ENCODE data around the gene GOSR1. TPM values are rescaled to one million over a fixed set of nuclear protein-coding genes. Genes with fewer than 3 reads are reported as not detected.
"Not testable (repeated sequence)": the region's sequence is repeated elsewhere in the genome, so short reads cannot be mapped to it uniquely, and the experiment has no call there.

GOSR1 gene
- total and polyA plus RNA-seq, 4 donors: 14.8 to 45.1 (median 32.1) TPM

DNA sequence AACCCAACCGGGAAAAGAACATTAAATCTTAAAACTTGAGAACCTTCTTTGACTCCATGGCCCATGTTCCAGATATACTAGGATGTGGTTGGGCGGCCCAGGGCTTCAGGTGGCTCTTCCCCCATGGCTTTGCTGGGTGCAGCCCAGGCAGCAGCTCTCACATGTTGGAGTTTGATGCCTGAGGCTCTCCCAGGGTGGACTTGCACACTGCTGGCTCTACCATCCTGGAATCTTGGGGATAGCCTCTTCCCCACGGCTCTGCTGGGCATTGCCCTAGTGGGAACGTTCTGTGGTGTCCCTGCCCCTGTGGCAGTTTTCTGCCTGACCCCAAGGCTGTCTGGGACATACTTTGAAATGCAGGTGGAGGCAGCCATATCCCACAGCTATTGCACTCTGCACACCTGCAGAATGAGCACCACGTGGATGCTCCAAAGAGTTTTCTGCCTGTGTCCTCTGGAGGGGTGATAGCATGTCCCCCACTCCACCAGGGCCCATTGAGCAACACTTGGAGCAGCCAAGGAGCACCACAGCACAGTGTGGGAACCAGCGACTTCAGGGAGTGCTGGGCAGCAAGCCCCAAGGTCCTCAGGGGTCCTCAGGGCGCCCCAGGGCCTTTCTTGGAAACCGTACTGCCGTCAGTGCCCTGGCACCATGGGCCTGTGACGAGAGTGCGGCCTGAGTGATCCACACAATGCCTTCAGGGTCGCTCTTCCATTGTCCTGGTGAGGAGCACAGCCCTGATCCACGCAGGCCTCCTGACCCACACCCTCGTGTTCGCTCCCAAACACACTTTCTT lies 70.8 kb downstream of the GOSR1 start:
- no peaks in the 10 kb centered on the region for H3K27me3 ChIP-seq (ENCODE audit: control insufficient read depth in 3 of 3, insufficient read depth in 3 of 3, low read length in 2 of 3)
- H3K27ac ChIP-seq (ENCODE audit: low read depth in 1 of 2, low read length in 1 of 2): no peak overlapping the region
- peaks cover 0 to 1% (median 0%) of the 10 kb centered on the region in 4 donors for H3K36me3 ChIP-seq (ENCODE audit: control insufficient read depth in 4 of 4, insufficient read depth in 4 of 4, low read length in 4 of 4)
- H3K9ac ChIP-seq (ENCODE audit: insufficient read depth in 1 of 2, low read length in 2 of 2): no peak overlapping the region
- no peaks in the 10 kb centered on the region for H3K4me1 ChIP-seq (ENCODE audit: control insufficient read depth in 5 of 5, insufficient read depth in 5 of 5, low read length in 5 of 5)
- TF ChIP-seq, protein P1, sequence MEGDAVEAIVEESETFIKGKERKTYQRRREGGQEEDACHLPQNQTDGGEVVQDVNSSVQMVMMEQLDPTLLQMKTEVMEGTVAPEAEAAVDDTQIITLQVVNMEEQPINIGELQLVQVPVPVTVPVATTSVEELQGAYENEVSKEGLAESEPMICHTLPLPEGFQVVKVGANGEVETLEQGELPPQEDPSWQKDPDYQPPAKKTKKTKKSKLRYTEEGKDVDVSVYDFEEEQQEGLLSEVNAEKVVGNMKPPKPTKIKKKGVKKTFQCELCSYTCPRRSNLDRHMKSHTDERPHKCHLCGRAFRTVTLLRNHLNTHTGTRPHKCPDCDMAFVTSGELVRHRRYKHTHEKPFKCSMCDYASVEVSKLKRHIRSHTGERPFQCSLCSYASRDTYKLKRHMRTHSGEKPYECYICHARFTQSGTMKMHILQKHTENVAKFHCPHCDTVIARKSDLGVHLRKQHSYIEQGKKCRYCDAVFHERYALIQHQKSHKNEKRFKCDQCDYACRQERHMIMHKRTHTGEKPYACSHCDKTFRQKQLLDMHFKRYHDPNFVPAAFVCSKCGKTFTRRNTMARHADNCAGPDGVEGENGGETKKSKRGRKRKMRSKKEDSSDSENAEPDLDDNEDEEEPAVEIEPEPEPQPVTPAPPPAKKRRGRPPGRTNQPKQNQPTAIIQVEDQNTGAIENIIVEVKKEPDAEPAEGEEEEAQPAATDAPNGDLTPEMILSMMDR (IDR thresholded peaks at IDR 0.05; ENCODE audit: control extremely low read depth, extremely low read depth): no peak
- no peak overlapping the region for H3K4me3 ChIP-seq
- ATAC-seq (ENCODE audit: insufficient read depth, low FRiP score) (no peak), DNase-seq (no peak)
- WGBS, 2 donors: 95% methylated on average over 15 of the region's 15 CpGs
- H3K9me3 ChIP-seq (ENCODE audit: control insufficient read depth in 4 of 4, insufficient read depth in 3 of 4, low read length in 3 of 4): no peaks in the 10 kb centered on the region

DNA sequence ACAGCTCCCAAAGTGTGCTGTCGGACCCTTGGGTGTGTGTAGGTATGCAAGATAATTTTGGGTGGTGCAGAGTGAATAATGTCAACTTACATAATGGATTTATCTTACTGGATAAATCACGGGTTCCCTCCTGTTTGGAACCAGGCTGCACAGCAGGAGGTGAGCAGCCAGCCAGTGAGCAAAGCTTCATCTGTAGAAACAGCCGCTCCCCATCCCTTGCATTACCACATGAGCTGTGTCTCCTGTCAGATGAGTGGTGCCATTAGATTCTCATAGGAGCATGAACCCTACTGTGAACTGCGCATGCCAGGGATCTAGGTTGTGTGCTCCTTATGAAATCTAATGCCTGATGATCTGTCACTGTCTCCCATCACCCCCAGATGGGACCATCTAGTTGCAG lies 72.0 kb downstream of the GOSR1 start:
- not testable (repeated sequence) for H3K27ac ChIP-seq (ENCODE audit: low read depth in 1 of 2, low read length in 1 of 2); H3K36me3 ChIP-seq (ENCODE audit: control insufficient read depth in 4 of 4, insufficient read depth in 4 of 4, low read length in 4 of 4); H3K4me3 ChIP-seq; ATAC-seq (ENCODE audit: insufficient read depth, low FRiP score); H3K4me1 ChIP-seq (ENCODE audit: control insufficient read depth in 5 of 5, insufficient read depth in 5 of 5, low read length in 5 of 5); H3K9me3 ChIP-seq (ENCODE audit: control insufficient read depth in 4 of 4, insufficient read depth in 3 of 4, low read length in 3 of 4); DNase-seq; H3K27me3 ChIP-seq (ENCODE audit: control insufficient read depth in 3 of 3, insufficient read depth in 3 of 3, low read length in 2 of 3); H3K9ac ChIP-seq (ENCODE audit: insufficient read depth in 1 of 2, low read length in 2 of 2)
- 94 to 97% methylated on average over 4 of the region's 4 CpGs for WGBS, 2 donors

DNA sequence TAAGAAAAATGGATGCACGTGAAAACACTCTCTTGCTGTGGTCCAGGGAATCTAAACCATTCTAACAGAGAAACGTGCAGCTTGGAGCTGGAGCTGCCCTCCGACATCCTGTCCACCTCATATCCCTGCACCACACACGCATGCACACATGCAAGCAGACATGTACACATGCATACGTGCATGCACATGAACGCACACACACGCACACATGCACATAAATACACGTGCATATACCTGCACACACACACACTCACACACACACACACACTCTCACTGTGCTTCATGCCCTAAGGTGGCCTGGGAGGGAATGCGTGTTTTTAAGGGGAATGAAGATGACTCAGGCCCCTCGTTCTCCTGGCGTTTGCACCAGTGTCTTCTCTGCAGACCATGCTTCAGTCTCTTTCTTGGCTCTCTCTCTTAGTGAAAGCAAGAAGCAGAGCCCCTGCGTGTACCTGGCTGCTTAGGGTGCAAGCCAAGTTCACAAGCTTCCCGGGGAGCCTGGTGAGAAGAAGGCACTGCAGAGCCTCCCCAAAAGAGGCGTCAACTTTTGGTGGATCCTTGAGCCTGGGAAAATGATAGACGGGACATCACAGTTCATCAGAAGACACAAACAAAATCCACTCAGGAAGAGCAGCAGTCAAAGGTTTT lies 72.8 kb downstream of the GOSR1 start:
- no peak overlapping the region for H3K27ac ChIP-seq (ENCODE audit: low read depth in 1 of 2, low read length in 1 of 2)
- TF ChIP-seq, protein P1 (IDR thresholded peaks at IDR 0.05; ENCODE audit: control extremely low read depth, extremely low read depth): no peak
- DNase-seq: no peak
- ATAC-seq (ENCODE audit: insufficient read depth, low FRiP score): no peak
- no peak overlapping the region for H3K9ac ChIP-seq (ENCODE audit: insufficient read depth in 1 of 2, low read length in 2 of 2)
- WGBS, 2 donors: 89 to 93% methylated on average over 15 of the region's 15 CpGs
- no peaks in the 10 kb centered on the region for H3K27me3 ChIP-seq (ENCODE audit: control insufficient read depth in 3 of 3, insufficient read depth in 3 of 3, low read length in 2 of 3)
- H3K9me3 ChIP-seq (ENCODE audit: control insufficient read depth in 4 of 4, insufficient read depth in 3 of 4, low read length in 3 of 4): no peaks in the 10 kb centered on the region
- no peak overlapping the region for H3K4me3 ChIP-seq
- H3K36me3 ChIP-seq (ENCODE audit: control insufficient read depth in 4 of 4, insufficient read depth in 4 of 4, low read length in 4 of 4): peaks cover 0 to 1% (median 0%) of the 10 kb centered on the region in 4 donors
- H3K4me1 ChIP-seq (ENCODE audit: control insufficient read depth in 5 of 5, insufficient read depth in 5 of 5, low read length in 5 of 5): no peaks in the 10 kb centered on the region

DNA sequence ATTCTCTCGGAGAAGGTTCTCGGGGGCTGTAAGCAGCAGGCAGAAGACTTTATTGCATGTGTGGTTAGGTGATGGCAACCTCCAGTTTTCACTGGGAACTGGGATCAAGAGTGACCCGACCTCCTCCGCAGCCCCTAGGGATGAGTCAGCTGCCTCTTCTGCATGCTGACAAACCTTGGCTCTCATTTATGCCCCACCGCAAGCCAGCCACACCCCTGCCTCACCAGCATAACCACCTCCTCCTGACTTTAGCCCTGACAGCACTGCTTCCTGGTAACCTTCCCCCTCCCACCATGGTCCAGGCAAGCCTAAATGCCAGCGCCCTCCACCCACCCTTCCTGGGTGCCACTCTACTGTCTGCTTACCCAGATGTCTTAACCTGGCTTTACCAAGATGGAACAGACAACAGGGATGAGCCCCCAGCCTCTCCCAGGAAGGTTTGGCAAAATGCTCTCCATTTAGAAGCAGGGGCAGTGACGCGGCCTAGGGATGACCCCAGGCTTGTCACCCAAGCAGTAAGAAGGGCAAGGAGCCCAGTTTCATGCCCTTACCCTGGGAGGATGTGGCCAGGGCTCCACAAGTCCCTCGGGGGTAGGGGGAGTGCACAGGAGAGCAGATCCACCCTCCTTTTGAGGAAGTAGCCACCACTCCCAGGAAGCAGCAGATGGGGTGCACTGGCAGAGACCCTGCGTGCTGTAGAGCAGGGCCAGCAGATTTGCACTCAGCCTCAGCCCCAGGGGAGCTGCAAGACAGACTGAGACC lies 73.5 kb downstream of the GOSR1 start:
- H3K4me3 ChIP-seq: no peak overlapping the region
- H3K27me3 ChIP-seq (ENCODE audit: control insufficient read depth in 3 of 3, insufficient read depth in 3 of 3, low read length in 2 of 3): no peaks in the 10 kb centered on the region
- WGBS, 2 donors: 69 to 74% methylated on average over 10 of the region's 10 CpGs
- no peak overlapping the region for H3K27ac ChIP-seq (ENCODE audit: low read depth in 1 of 2, low read length in 1 of 2)
- no peak overlapping the region for H3K9ac ChIP-seq (ENCODE audit: insufficient read depth in 1 of 2, low read length in 2 of 2)
- ATAC-seq (ENCODE audit: insufficient read depth, low FRiP score) (no peak), DNase-seq (no peak)
- TF ChIP-seq, protein P1 (IDR thresholded peaks at IDR 0.05; ENCODE audit: control extremely low read depth, extremely low read depth): no peak
- no peaks in the 10 kb centered on the region for H3K9me3 ChIP-seq (ENCODE audit: control insufficient read depth in 4 of 4, insufficient read depth in 3 of 4, low read length in 3 of 4)
- H3K36me3 ChIP-seq (ENCODE audit: control insufficient read depth in 4 of 4, insufficient read depth in 4 of 4, low read length in 4 of 4): peaks cover 0 to 1% (median 0%) of the 10 kb centered on the region in 4 donors
- no peaks in the 10 kb centered on the region for H3K4me1 ChIP-seq (ENCODE audit: control insufficient read depth in 5 of 5, insufficient read depth in 5 of 5, low read length in 5 of 5)

DNA sequence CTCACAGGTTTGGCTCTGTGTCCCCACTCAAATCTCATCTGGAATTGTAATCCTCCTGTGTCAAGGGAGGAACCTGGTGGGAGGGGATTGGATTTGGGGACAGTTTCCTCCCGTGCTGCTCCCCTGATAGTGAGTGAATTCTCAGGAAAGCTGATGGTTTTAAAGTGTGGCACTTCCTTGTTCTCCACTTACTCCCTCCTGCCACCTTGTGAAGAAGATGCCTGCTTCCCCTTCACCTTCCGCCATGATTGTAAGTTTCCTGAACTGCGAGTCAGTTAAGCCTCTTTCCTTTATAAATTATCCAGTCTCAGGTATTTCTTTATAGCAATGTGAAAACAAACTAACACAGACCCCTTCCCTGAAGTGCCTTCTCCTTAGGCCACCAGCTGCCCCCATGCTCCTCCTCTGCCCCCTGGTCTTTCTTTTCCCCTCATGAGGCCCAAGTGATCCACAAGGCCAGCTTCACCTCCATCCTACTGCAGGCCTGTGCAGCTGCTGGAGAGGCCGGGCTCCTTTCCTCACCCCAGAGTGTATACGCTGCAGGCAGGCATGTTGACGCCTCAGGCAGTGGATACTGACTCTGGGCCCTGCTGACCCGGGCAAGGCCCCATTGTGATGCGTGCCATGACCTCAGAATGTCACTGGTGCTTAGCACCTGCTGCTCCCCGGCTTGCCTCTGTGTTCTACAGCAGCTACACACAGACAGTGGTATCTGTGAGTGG lies 74.2 kb downstream of the GOSR1 start:
- H3K27ac ChIP-seq (ENCODE audit: low read depth in 1 of 2, low read length in 1 of 2); H3K9ac ChIP-seq (ENCODE audit: insufficient read depth in 1 of 2, low read length in 2 of 2); H3K36me3 ChIP-seq (ENCODE audit: control insufficient read depth in 4 of 4, insufficient read depth in 4 of 4, low read length in 4 of 4); ATAC-seq (ENCODE audit: insufficient read depth, low FRiP score); DNase-seq; H3K9me3 ChIP-seq (ENCODE audit: control insufficient read depth in 4 of 4, insufficient read depth in 3 of 4, low read length in 3 of 4); H3K27me3 ChIP-seq (ENCODE audit: control insufficient read depth in 3 of 3, insufficient read depth in 3 of 3, low read length in 2 of 3); H3K4me1 ChIP-seq (ENCODE audit: control insufficient read depth in 5 of 5, insufficient read depth in 5 of 5, low read length in 5 of 5); H3K4me3 ChIP-seq: not testable (repeated sequence)
- WGBS, 2 donors: 82 to 87% methylated on average over 9 of the region's 9 CpGs
